ENCODE measurements around the gene FSTL1.
A peak's percentile ranks its signal among the peaks of the same experiment; 100 is the strongest.

- TF ChIP-seq CTCF (IDR thresholded peaks at IDR 0.05) (no peak), EP300 (IDR thresholded peaks at IDR 0.05; ENCODE audit: borderline replicate concordance in 1 of 2, low read depth in 1 of 2, low read length in 1 of 2) (peak in 1 of 2 experiments; percentile 83; a peak in 2 of 4 replicates), RXRA (IDR thresholded peaks at IDR 0.05; ENCODE audit: borderline replicate concordance, low read depth) (0 out of 2 replicates have a peak, but pooled peaks have one; percentile 6), RFX5 (IDR thresholded peaks at IDR 0.05; ENCODE audit: low read length) (no peak), REST (IDR thresholded peaks at IDR 0.05; ENCODE audit: low read depth, low read length) (no peak), PBX3 (IDR thresholded peaks at IDR 0.05) (peak; percentile 63; the same call in 1 of the 2 replicates), MEF2A (IDR thresholded peaks at IDR 0.05; ENCODE audit: borderline replicate concordance, low read depth) (no peak), CHD2 (IDR thresholded peaks at IDR 0.05; ENCODE audit: low read length, partially characterized antibody) (no peak), TAF1 (IDR thresholded peaks at IDR 0.05; ENCODE audit: borderline replicate concordance, low read depth, low read length) (peak; percentile 27; the same call in 1 of the 2 replicates), EZH2phosphoT487 (IDR thresholded peaks at IDR 0.05; ENCODE audit: borderline replicate concordance, low read depth) (no peak), SMC3 (IDR thresholded peaks at IDR 0.05; ENCODE audit: low read depth, low read length) (no peak), POLR2AphosphoS5 (IDR thresholded peaks at IDR 0.05; ENCODE audit: low read depth, low read length) (peak; percentile 24; the same call in 1 of the 2 replicates), ZBTB33 (IDR thresholded peaks at IDR 0.05; ENCODE audit: borderline replicate concordance, low read depth) (no peak; the same call in 1 of the 2 replicates)
Observed at GRCh38 chr3:120497336-120497735, 46.5 kb upstream of the FSTL1 start.

All from SK-N-SH (cell line).